HG03442 (cell line): ENCODE results near the gene GUCA1C.

Experiments used
- ATAC-seq: cut with Tn5 transposase; IDR thresholded peaks from one replicate; pipeline ENCODE4 v1.9.1; 2021; ENCODE audit warnings: mild to moderate bottlenecking, moderate library complexity; ENCODE audit not compliant: unreplicated experiment

Gene GUCA1C

GRCh38 chr3:108953700-108954099, at the start of gene GUCA1C:
TSS of gene GUCA1C (minus strand) at chr3:108953879. CDS start at chr3:108953762, 117 bp downstream.
- no peak for ATAC-seq

- no peak for ATAC-seq
These were observed 44.8 kb upstream of the GUCA1C start for GRCh38 chr3:108998436-108998835.

GRCh38 chr3:108985844-108986243, 32.2 kb upstream of the GUCA1C start:
- no peak for ATAC-seq

GRCh38 chr3:108983051-108983450, 29.4 kb upstream of the GUCA1C start:
- ATAC-seq = no peak

- ATAC-seq = no peak
These were observed 22.4 kb upstream of the GUCA1C start for GRCh38 chr3:108976058-108976457.

GRCh38 chr3:108973019-108973418, 19.3 kb upstream of the GUCA1C start:
- ATAC-seq = no peak

GRCh38 chr3:108972482-108972881, 18.8 kb upstream of the GUCA1C start:
- no peak for ATAC-seq

GRCh38 chr3:108970561-108970960, 16.9 kb upstream of the GUCA1C start:
- ATAC-seq = no peak

- no peak for ATAC-seq
These were observed 13.1 kb upstream of the GUCA1C start for GRCh38 chr3:108966773-108967172.

- ATAC-seq = no peak
These were observed 5.3 kb upstream of the GUCA1C start for GRCh38 chr3:108959017-108959416.

GRCh38 chr3:108953210-108953609, 469 bp downstream of the GUCA1C start:
- ATAC-seq = no peak

- ATAC-seq = no peak
These were observed 1.7 kb downstream of the GUCA1C start for GRCh38 chr3:108951820-108952501.

GRCh38 chr3:108947855-108948254, 5.8 kb downstream of the GUCA1C start:
- ATAC-seq = no peak

GRCh38 chr3:108946292-108947285, 7.1 kb downstream of the GUCA1C start:
- ATAC-seq = no peak

- ATAC-seq = no peak
These were observed 13.0 kb downstream of the GUCA1C start for GRCh38 chr3:108940568-108941263.

- ATAC-seq = no peak
These were observed 13.5 kb downstream of the GUCA1C start for GRCh38 chr3:108940166-108940565.

- no peak for ATAC-seq
These were observed 16.6 kb downstream of the GUCA1C start for GRCh38 chr3:108936924-108937689.

GRCh38 chr3:108931035-108931434, 22.6 kb downstream of the GUCA1C start:
- no peak for ATAC-seq

- no peak for ATAC-seq
These were observed 34.8 kb downstream of the GUCA1C start for GRCh38 chr3:108918866-108919265.

GRCh38 chr3:108914774-108915641, 38.7 kb downstream of the GUCA1C start:
- ATAC-seq = peak; percentile 96
